Skeletal muscle satellite cell (primary cell): ENCODE data around the gene TICRR.
A peak's percentile ranks its signal among the peaks of the same experiment; 100 is the strongest.

ENCODE experiments used
- H3K27me3 ChIP-seq: 2 replicates; pipeline ENCODE4 v1.7.0; 2013; ENCODE audit warnings: low read length; ENCODE audit not compliant: control insufficient read depth, insufficient read depth
- H3K36me3 ChIP-seq: 2 replicates; pipeline ENCODE4 v1.7.0; 2013; ENCODE audit warnings: mild to moderate bottlenecking, control low read depth, low read length; ENCODE audit not compliant: insufficient read depth
- H3K4me1 ChIP-seq: 2 replicates; pipeline ENCODE4 v1.7.0; 2013; ENCODE audit warnings: low read length; ENCODE audit not compliant: control insufficient read depth, insufficient read depth
- H3K4me2 ChIP-seq: 2 replicates; pipeline ENCODE4 v1.7.0; 2013; ENCODE audit warnings: mild to moderate bottlenecking, low read length
- H3K4me3 ChIP-seq: 2 replicates; pipeline ENCODE4 v1.7.0; 2013; ENCODE audit warnings: low read length
- H3K9ac ChIP-seq: 2 replicates; pipeline ENCODE4 v1.7.0; 2013; ENCODE audit warnings: mild to moderate bottlenecking, low read depth, low read length, moderate library complexity
- H3K9me3 ChIP-seq: replicated peaks from 2 replicates; pipeline ENCODE4 v1.7.0; 2013; ENCODE audit warnings: mild to moderate bottlenecking, control low read depth, low read length

The TICRR gene

DNA sequence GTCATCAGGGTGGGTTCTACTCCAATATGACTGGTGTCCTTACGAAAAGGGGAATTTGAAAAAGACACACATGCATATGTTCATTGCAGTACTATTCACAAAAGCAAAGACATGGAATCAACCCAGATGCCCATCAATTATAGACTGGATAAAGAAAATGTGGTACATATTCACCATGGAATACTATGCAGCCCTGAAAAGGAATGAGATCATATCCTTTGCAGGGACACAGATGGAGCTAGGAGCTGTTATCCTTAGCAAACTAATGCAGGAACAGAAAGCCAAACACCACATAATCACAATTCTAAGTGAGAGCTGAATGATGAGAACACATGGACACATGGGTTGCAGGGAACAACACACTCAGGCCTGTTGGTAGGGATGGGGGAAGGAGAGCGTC is 24.8 kb upstream of the TICRR start:
- Histone ChIP-seq H3K9ac (no peak overlapping the region), H3K4me1 (no peaks in the 10 kb centered on the region), H3K27me3 (peaks cover 62% of the 10 kb centered on the region), H3K36me3 (no peaks in the 10 kb centered on the region), H3K9me3 (no peaks in the 10 kb centered on the region), H3K4me2 (no peak overlapping the region), H3K4me3 (no peak overlapping the region)

DNA sequence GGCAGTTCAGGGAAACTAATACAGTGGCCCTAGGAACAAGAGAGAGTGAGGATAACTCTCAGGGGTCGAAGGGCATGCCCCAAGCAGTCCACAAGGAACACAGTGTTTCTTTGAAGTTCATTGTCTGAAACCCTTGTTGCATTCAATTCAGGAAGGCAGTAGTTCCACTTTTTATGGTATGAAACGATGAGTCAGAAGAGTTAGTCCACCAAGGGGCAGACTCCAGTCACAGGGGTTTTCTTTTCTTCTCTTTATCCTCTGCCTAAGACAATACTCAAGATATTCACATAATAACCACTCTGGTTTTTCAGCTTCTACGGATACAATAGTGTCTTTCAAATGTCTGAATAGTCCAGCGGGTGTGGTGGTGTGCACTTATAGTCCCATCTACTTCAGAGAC is 23.7 kb upstream of the TICRR start:
- no peak overlapping the region for H3K4me2 ChIP-seq
- no peak overlapping the region for H3K4me3 ChIP-seq
- H3K4me1 ChIP-seq, result no peaks in the 10 kb centered on the region
- no peaks in the 10 kb centered on the region for H3K9me3 ChIP-seq
- peaks cover 61% of the 10 kb centered on the region for H3K27me3 ChIP-seq
- no peak overlapping the region for H3K9ac ChIP-seq
- H3K36me3 ChIP-seq, result no peaks in the 10 kb centered on the region

DNA sequence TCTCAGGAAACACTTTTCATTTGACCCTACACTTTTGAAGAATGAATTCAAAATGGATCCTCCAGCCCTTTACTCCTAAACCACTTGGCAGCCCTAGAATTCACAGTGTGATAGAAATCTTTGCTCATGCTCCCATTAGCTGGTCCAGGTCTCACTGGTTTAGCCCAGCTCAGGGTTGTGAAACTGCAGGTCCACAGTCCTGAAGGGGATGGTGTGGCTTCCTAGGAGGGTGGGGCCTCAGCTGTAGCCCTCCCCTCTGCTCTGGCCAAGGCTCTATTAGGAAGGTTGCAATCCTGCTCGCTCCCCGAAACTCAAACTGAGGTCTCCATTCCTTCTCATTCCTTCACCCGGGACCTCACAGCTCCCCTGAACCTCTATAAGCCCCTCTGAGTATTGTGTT is 21.6 kb upstream of the TICRR start:
- no peaks in the 10 kb centered on the region for H3K4me1 ChIP-seq
- H3K36me3 ChIP-seq, result no peaks in the 10 kb centered on the region
- H3K27me3 ChIP-seq, result peaks cover 46% of the 10 kb centered on the region
- H3K4me3 ChIP-seq, result no peak overlapping the region
- H3K4me2 ChIP-seq, result no peak overlapping the region
- no peaks in the 10 kb centered on the region for H3K9me3 ChIP-seq
- no peak overlapping the region for H3K9ac ChIP-seq

DNA sequence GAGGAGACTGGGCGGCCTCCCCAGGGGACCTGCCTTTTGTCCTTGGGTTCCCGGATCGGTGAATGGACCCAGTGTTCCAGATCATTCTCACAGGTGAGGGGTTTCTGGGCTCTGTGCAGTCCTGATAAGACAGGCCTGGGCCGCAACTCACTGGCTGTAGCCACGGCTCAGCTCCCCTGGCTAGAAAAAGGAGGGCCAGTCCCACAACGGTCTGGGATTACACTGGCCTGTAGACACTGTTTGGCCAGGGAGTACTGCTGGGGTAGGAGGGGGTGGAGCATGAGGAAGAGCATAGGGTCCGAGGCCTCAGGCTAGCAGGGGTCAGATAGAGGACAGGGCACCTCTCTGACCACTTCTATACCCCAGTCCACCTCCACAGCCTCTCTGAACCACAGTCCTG is 21.0 kb upstream of the TICRR start:
- Histone ChIP-seq H3K36me3 (no peaks in the 10 kb centered on the region), H3K4me1 (no peaks in the 10 kb centered on the region), H3K4me2 (no peak overlapping the region), H3K9ac (no peak overlapping the region), H3K9me3 (no peaks in the 10 kb centered on the region), H3K27me3 (peaks cover 45% of the 10 kb centered on the region), H3K4me3 (no peak overlapping the region)

DNA sequence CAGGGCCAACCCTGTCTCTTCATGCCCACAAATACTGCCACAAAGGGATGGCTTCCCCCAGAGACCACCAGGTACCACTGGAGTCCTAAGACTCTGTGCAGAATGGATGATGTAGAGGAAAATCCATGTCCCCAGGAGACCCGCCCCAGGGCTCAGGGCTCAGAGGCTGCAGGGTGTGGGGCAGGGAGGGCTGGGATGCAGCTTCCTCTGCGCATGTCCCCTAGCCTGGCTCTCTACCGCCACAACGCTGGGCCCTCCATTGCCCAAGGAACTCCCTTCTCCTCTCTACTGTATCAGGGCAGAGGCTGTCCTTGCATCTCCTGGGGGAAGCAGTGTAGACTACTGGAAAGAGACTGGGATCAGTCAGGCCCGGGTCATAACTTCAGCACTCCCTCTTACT is 19.5 kb upstream of the TICRR start:
- no peak overlapping the region for H3K9ac ChIP-seq
- peaks cover 53% of the 10 kb centered on the region for H3K27me3 ChIP-seq
- H3K36me3 ChIP-seq, result no peaks in the 10 kb centered on the region
- H3K4me1 ChIP-seq, result no peaks in the 10 kb centered on the region
- H3K4me3 ChIP-seq, result no peak overlapping the region
- no peaks in the 10 kb centered on the region for H3K9me3 ChIP-seq
- no peak overlapping the region for H3K4me2 ChIP-seq

DNA sequence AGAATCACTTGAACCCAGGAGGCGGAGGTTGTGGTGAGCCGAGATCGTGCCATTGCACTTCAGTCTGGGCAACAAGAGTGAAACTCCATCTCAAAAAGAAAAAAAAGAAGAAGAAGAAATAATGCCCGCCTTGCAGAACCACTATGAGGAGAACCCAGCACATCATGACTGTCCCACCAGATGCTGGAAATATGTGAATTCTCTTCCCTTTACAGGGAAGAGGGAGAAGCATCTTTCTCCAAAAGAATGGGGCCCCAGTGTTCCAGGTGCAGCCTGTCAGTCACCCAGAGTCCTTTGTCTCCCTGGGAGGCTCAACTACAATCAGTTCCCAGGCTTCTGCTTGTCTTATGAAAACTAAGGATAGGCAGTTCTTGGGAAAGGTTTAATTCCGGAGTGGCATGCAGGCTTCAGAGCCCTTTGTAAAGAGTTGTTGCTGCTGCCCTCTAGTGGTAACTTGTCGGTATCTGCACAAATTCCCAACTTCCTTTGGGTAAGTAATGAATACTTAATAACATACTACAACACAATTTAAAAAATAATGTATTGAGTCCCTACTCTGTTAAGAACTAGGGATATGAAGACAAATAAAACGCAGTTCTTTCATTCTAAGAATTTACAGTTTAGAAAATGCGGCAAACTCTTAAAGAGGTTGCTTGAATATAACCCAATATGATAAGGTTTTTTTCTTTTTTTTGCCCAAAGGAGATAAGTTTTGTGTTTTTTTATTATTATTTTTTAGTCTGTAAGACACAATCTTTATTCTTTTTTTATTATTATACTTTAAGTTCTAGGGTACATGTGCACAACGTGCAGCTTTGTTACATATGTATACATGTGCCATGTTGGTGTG is 18.6 kb upstream of the TICRR start:
- Histone ChIP-seq H3K9me3 (no peaks in the 10 kb centered on the region), H3K9ac (no peak overlapping the region), H3K4me3 (no peak overlapping the region), H3K4me1 (no peaks in the 10 kb centered on the region), H3K27me3 (peaks cover 49% of the 10 kb centered on the region), H3K4me2 (no peak overlapping the region), H3K36me3 (no peaks in the 10 kb centered on the region)

DNA sequence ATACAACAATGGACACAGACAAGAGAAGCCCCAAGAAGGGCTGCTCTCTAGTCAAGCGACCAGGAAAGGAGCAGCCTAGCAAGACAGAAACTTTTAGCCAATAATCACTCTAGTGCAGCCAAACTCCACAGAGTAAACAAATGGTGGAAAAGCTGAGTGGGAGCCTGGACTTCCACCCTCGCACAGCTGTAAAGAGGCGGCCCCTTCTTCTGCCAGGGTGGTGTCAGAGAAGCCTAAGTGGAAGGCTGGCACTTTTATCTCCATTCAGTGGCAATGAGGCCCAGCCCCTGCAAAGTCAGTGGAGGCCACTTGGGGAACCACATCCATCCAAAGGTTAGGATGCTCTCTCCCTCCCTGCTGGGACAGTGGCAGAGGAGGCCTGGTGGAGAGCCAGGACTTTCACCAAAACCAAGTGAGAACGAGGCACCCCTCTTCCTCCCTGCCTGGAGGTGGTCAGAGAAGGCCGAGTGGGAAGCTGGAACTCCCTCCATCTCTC is 15.5 kb upstream of the TICRR start:
- H3K36me3 ChIP-seq, result no peaks in the 10 kb centered on the region
- no peak overlapping the region for H3K4me3 ChIP-seq
- no peak overlapping the region for H3K9ac ChIP-seq
- peaks cover 29% of the 10 kb centered on the region for H3K27me3 ChIP-seq
- H3K9me3 ChIP-seq, result no peaks in the 10 kb centered on the region
- no peak overlapping the region for H3K4me2 ChIP-seq
- no peaks in the 10 kb centered on the region for H3K4me1 ChIP-seq

DNA sequence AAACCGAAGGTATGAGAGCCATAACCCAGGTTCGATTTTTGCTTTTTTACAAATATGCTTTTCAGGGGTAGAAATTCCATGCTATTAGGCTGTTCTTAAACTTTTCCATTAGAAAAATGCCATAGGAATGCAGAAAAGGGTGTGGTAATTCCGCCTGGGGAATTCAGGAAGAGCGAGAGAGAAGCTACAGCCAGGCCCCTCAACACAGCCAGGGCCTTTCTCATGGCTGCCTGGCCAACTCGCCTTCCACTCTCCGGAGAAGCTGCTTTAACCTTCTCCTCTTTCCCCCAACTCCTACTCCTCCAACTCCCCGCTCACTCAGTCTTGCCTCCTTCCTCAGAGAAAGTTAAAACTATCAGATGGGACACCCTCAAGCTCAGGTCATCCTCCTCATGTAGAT is 9.1 kb upstream of the TICRR start:
- no peaks in the 10 kb centered on the region for H3K36me3 ChIP-seq
- H3K4me2 ChIP-seq, result no peak overlapping the region
- H3K4me1 ChIP-seq, result no peaks in the 10 kb centered on the region
- peaks cover 17% of the 10 kb centered on the region for H3K27me3 ChIP-seq
- H3K9ac ChIP-seq, result no peak overlapping the region
- H3K4me3 ChIP-seq, result no peak overlapping the region
- H3K9me3 ChIP-seq, result no peaks in the 10 kb centered on the region

DNA sequence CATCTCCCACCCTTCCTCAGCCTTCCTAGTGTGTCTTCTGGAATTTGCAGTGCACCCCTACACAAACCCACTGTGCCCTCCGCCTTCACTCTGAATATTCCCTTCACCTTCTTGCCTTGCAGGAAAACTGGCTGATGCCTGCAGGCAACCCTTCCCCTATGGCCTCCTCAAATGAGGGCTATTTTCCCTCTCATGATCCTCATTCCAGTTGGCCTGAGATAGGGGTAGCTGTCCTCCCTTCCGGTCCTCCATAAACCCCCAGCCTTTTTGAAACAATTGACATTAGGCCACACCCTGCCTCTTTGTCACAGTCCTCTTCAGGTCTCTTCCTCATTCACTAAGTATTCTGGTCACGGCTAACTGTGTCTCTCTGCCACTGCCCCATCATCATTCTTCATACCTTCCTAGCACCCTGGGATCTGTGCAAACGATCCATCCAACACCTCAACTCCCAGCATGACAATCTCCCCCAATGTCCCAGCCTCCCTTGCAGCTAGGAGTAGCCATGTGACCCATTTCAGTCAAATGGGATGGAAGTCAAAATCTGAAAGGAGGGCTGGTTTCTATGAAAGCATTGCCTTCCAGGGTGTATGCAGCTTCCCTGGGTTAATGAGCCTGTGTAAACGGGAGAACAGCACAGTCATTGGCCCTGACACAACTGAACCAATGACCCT is 8.5 kb upstream of the TICRR start:
- Histone ChIP-seq H3K9ac (no peak overlapping the region), H3K27me3 (peaks cover 20% of the 10 kb centered on the region), H3K4me1 (no peaks in the 10 kb centered on the region), H3K4me3 (no peak overlapping the region), H3K36me3 (no peaks in the 10 kb centered on the region), H3K4me2 (no peak overlapping the region), H3K9me3 (no peaks in the 10 kb centered on the region)

DNA sequence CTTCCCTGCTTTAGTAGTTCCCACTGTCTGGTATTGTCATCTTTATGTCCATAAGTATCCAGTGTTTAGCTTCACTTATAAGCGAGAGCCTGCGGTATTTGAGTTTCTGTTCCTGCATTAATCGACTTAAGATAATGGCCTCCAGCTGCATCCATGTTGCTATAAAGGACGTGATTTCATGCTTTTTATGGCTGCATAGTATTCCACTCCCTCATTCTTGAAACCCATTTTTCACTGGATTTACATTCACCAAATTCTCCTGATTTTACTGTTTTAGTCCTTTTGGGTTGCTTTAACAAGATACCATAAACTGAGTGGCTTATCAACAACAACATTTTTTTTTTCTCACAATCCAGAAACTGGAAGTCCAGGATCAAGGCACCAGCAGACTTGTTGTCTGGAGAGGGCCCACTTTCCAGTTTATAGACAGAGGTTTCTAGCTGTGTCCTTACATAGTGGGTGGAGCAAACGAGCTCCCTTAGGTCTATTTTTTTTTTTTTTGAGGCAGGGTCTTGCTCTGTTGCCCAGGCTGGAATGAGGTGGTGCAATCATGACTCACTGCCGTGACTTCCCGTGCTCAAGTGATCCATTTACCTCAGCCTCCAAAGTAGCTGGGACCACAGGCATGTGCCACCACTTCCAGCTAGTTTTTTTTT is 6.1 kb upstream of the TICRR start:
- H3K4me1 ChIP-seq, result no peaks in the 10 kb centered on the region
- no peaks in the 10 kb centered on the region for H3K9me3 ChIP-seq
- H3K9ac ChIP-seq, result no peak overlapping the region
- peaks cover 21% of the 10 kb centered on the region for H3K27me3 ChIP-seq
- no peak overlapping the region for H3K4me2 ChIP-seq
- H3K4me3 ChIP-seq, result no peak overlapping the region
- no peaks in the 10 kb centered on the region for H3K36me3 ChIP-seq

DNA sequence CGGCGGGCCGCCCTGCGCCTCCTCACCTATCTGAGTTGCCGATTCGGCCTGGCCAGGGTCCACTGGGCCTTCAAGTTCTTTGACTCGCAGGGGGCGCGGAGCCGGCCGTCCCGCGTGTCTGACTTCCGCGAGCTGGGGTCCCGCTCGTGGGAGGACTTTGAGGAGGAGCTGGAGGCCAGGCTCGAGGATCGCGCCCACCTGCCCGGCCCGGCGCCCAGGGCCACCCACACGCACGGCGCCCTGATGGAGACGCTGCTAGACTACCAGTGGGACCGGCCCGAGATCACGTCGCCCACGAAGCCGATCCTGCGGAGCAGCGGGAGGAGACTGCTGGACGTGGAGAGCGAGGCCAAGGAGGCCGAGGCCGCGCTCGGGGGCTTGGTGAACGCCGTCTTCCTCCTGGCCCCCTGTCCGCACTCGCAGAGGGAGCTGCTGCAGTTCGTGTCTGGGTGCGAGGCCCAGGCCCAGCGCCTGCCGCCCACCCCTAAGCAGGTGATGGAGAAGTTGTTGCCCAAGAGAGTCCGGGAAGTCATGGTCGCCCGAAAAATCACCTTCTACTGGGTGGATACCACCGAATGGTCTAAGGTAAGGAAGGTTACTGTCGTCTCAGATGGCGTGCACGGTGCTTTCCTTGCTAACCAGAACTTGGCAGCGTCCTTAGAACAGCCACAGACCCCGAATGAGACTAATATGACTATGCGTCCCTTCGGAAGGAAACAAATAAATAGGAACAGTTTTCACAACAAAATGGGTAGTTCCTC is 567 bp downstream of the TICRR start:
- peak overlapping the region; percentile 84 for H3K9ac ChIP-seq
- H3K36me3 ChIP-seq, result peaks cover 5% of the 10 kb centered on the region
- H3K27me3 ChIP-seq, result peaks cover 7% of the 10 kb centered on the region
- H3K4me2 ChIP-seq, result peak overlapping the region; percentile 95
- H3K9me3 ChIP-seq, result no peaks in the 10 kb centered on the region
- H3K4me3 ChIP-seq, result peak overlapping the region; percentile 85
- H3K4me1 ChIP-seq, result peaks cover 9% of the 10 kb centered on the region
